Activated T-helper 1 cell treated with Interleukin-2 at 50 U/mL for 16 hours (primary cell): ENCODE measurements around the gene PSMB11.
"Not testable (repeated sequence)": the region's sequence is repeated elsewhere in the genome, so short reads cannot be mapped to it uniquely, and the experiment has no call there.

Experiments
- DNase-seq: peaks from one replicate; pipeline ENCODE4 v3.0.0-alpha.2; 2020; ENCODE audit warnings: low read depth

Gene PSMB11, protein sequence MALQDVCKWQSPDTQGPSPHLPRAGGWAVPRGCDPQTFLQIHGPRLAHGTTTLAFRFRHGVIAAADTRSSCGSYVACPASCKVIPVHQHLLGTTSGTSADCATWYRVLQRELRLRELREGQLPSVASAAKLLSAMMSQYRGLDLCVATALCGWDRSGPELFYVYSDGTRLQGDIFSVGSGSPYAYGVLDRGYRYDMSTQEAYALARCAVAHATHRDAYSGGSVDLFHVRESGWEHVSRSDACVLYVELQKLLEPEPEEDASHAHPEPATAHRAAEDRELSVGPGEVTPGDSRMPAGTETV

DNA sequence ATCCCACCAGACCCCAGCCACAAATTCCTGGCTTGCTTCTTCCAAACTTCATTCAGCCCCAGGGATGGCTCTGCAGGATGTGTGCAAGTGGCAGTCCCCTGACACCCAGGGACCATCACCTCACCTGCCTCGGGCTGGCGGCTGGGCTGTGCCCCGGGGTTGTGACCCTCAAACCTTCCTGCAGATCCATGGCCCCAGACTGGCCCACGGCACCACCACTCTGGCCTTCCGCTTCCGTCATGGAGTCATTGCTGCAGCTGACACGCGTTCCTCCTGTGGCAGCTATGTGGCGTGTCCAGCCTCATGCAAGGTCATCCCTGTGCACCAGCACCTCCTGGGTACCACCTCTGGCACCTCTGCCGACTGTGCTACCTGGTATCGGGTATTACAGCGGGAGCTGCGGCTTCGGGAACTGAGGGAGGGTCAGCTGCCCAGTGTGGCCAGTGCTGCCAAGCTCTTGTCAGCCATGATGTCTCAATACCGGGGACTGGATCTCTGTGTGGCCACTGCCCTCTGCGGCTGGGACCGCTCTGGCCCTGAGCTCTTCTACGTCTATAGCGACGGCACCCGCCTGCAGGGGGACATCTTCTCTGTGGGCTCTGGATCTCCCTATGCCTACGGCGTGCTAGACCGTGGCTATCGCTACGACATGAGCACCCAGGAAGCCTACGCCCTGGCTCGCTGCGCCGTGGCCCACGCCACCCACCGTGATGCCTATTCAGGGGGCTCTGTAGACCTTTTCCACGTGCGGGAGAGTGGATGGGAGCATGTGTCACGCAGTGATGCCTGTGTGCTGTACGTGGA, at the start of gene PSMB11:
Gene PSMB11, plus strand, starts transcription at position 51 of the 804 bp plus-strand sequence. Its CDS starts 14 bp downstream, at position 65.
- DNase-seq: no peak

DNA sequence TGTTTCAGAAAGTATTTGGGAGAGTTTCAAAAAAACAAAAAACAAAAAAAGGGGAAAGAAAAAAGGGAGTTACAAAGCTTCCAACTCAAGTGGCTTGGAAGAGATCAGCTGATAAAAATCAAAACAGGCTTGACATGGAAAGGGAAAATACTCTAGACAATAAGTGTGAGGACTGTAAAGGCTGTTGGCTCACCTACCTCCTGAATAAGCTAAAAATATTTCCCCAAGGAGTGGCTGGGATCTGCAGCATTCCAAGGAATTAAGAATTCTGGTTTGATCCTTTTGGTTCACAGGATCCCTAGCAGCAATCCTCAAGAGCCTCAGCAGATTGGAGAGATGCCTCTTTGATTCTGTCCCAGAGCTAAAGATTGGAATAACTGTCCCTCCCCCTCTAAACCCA, 48.5 kb upstream of the PSMB11 start:
- no peak for DNase-seq

DNA sequence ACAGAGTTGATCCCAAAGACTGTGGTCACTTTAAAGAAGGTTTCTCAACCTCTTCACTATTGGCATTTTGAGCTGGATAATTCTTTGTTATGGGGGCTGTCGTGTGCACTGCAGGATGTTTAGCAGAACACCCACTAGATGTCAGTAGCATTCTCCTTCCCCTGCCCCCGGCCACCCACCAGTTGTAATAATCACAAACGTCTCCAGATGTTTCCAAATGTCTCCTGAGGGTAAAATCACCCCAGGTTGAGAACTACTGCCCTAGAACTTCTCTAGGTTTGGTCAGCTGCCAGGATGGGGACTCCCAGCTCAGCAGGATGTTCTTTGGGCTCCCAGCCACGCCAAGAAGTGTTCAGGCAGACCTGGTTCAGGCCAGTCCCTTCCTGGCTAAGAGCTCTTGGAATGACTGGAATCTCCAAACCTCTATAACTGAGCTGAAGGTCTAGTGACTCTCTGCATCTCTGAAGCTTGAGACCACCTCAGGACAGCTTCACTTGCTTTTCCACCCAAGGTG, 47.2 kb upstream of the PSMB11 start:
- no peak for DNase-seq

DNA sequence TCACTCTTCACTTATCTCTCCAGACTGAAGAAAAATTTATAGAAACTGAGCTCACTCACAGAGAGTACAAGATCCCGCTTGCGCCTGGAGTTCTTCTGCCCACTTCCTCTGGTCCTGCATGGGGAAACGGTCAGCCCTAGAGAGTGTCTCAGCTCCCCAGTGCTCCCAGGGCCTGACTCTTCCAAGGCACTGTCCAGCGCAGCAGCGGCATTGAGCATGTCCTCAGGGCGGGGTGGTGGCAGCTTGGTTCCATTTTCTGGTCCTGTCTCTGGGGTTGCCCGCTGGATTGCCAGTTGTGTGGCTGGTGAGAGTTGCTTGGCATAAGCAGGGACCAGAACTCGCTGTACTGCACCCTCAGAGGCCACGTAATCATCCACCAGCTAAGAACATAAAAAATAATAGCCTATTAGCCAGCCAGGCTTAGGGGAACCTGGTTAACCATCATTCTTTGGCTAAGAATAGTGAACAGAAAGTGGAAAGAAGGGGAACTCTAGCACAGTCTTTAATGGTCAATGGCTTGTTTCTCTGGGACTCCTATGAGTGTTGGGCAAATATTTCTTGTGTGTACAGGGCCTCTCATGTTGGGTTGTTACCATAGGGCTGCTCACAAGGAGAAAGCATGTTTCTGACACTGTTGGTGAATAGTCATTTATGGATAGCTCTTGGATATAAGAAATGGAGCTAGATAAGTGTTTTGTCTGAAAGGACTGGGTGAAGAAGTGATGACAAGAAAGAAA, 46.0 kb upstream of the PSMB11 start:
- no peak for DNase-seq

DNA sequence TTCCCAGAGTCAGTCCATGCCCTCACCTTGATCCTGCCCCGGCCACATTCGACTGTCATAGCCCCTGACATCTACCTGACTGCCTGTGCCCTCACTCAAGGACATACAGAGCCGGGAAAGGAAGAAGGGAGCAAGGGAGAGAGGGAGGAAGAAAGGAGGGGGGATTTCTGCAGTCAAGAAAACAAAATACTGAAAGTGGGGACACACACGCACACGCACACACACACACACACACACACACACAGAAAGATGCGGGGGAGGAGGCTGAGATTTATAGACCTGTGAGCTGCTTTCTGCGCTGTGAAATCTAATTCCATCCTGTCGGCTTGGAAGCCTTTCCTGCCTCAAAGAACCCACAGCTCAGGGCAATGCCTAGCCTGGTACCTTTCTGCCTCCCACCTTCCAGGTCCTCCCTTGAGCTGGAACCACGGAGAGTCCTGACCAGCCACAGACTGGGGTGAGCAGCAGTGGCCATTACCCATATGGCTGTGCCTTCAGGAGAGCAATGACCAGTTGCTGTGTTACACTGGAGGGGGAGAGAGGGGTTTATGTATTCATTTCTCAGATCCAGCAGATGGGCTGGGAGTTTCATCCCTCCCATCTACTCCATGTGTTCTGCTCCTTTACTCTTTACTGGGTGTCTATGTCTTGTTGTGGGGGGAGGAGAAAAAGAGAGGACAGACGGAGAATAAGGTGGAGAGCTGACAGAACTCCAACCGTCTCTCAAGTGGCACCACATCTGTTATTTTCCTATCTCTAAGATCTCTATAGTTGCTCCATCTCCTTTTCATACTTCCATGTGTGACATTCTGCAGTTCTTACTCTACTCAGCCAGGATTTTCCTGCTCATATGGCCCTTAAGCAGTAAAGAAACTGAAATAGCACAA, 45.0 kb upstream of the PSMB11 start:
- DNase-seq: no peak

DNA sequence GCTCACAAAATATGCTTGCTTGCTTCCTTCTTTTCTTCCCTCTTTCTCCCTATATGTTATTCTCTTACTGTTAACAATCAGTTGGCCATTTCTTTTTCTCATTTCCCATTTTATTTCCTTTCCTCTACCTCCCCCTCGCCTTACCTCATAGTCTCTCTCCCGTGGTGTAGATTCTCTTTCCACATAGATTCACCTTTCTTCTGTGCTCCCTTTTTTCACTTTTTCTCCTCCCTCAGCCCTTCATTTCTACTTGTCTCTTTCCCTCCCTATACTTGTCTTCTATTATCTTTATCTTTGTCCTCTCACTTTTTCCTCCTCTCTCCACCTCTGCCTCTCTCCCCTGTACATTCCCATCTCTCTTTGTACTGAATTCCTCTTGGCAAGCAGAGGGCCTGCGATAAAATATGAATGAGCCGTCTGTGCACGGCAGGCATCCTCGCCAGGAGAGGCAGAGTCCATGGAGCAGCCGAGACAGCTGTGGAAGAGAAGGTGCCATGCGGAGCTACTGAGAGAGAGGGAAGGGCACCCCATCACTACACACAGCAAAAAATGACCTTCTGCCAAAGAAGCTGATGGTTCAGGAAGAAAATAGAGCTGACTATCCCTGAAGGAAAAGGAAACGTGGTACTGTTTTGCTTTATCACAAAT, 44.2 kb upstream of the PSMB11 start:
- no peak for DNase-seq

DNA sequence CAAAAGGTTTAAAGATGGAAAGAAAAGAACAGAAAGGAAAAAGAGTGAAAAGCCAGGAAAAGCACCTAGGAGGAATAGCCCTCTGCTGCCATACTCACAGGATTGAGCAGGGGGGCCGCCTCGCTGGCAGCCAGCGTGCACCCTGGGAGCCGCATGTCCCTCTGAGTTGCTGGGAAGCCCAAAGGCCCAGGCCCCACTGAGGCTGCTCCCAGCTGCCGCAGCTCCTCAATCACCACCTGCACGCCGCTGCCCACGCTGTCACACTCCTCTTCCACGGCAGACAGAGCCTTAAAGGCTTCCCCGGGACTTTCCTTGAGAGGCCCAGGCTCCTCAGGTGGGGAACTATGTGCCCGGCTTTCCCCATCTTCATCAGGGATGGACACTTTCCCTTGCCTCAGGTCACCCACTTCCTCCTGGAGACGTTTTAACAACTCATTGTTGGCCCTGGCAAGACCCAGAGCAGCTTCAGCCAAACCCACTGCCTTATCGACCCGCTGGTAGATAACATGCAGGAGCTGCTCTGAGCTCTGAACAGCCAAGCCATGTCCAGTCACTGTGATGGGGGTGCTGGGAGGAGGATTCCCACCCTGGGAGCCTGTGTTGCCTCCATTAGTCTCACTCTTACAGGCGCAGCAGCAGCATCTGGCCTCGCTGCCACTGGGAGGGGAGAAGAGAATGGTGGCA, 43.5 kb upstream of the PSMB11 start:
- DNase-seq: no peak

DNA sequence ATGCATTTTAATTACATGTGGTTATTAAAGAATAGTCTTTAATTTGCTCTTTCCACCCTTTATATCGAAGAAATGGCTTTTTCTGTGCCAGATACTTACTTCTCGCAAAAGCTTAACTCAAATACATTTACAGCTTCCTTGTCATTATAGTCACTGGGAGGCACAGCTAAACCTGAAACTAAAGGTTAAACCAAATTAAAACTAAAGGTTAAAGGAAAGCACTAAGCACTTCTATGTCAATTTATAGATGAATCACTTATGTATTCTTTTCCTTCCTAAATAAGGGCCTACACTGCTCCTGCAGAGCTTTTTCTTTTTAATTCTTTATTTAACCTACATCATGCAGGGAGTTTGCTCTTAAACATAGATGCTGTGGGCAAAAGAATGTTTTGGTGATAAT, 41.2 kb upstream of the PSMB11 start:
- DNase-seq: no peak

DNA sequence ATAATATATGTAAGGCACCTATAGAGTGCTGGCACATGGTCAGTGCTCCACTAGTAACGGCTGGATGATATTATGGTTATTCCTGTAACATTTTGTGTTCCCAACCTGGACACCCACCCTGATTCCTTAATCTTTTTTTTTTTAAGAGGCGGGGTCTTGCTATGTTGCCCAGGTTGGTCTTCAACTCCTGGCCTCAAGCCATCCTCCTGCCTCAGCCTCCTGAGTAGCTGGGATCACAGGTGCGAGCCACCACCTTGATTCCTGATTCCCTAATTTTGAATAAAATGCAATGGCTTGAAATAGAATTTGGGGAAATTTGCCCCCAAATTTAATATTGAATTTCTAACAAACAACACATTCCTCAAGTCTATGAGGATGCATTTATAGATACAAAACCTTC, 39.4 kb upstream of the PSMB11 start:
- no peak for DNase-seq

DNA sequence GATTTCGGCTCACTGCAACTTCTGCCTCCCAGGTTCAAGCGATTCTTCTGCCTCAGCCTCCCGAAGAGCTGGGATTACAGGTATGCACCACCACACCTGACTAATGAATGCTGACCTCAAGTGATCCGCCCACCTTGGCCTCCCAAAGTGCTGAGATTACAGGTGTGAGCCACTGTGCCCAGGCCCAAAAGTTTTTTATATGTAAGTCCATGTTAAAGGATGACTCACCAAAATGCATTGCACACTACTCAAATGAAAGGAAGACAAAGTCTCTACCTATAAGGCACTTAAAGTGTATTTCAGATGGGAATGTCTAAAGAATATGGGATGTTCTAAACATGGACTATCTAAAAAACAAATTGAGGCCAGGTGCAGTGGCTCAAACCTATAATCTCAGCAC, 37.7 kb upstream of the PSMB11 start:
- DNase-seq: not testable (repeated sequence)

DNA sequence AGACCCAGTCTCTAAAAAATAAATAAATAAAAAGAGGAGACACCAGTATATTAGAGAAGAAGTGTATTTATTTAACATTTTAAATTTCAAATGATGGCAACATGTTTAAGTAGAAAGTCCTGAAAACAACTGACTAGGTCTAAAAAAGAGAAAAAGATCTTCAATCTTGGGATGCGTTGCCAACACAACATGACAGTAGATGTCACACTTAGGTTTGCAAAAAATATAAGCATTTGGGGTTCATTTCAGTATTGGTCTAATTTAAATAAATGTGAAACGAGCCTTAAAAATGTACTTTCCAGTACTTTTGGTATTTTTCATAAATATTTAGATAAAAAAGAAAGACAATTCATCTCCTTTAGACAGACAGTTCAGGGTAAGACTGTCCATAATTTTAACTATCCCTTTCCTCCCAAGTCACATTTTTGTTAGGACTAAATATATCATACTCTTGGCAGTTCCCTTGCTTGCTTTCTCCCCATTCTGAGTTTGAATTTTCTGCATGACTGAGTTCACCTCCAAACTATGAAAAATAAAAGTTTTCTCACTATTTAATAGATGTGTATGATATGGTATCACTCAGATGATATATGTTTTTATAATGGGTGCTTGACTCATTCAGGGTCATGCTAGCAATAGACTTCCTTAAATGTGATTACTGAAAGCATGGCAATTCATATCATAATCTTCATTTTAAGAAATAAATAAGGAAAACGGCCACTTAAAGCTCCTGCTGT, 36.4 kb upstream of the PSMB11 start:
- DNase-seq: no peak

DNA sequence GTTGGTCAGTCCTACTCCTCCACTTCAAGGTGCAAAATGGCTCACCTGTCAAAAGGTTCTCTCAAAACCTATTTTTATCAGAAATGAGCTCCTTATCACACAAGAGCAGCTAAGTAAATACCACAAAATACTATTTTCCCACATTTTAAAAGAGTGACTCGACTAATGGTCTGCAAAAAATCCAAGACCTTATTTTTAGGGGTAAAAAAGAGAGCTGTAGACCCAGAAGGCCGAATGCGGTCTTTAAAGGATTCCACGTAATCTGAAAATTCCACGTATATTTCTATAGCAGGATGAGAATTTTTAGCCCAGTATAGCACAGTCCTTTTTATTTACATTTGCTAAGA, 35.9 kb upstream of the PSMB11 start:
- DNase-seq: no peak

DNA sequence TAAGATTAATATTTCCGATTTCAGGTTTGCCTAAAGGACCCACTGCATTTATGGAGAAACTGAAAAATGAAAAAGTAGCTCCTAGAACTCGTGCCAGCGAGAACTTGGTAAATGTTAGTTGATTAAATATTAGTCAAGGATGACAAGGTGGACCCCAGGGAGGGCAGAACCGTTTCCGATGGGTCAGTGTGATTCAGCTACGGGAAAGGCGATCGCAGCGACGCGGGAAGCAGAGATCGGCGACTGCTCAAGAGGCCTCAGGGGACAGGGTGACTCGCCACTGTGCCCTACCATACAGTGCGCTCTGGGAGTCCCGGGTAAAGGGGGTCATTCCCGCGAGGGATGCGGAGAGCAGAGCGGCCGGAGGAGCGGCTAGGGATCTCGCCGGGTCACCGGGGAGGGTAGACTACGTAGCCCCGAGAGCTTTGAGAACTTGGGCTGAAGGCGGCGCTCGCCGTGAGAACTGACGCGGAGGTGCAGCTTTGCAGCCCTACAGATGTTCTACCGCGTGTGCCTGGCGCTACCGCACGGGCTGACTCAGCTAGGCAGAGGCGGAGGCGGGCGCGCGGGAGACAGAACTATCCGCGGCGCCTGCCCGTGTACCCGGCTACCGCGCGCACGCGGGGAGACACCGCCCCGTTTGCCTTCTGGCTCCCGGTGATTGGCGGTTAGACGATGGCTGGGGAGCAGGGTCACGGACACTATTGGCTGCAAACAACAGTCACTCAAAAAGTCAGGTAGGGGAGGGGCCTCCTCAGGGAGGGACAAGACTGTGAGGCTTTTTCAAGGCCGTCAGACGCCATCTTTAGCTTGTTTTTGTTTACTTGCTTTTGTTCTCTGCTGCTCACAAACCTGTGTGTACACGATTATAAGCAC, 35.2 kb upstream of the PSMB11 start:
- peak; percentile 94 for DNase-seq

DNA sequence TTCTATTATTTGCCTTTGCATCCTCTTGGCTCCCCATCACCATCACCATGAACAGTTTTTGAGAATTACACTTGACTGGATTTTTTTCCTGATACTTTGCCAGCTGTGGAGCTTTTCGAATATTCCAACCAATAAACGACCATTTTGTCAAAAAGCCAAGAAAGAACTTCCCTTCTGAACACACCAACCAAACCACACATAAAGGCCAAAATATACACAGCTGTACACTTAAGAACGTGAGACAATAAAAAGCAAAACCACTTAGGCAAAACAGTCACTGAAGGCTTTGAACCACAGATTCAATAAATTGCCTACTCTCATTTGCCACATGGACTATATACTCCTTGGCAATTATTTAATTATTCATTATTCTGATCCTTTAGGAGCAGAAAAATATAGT, 33.2 kb upstream of the PSMB11 start:
- DNase-seq: no peak

DNA sequence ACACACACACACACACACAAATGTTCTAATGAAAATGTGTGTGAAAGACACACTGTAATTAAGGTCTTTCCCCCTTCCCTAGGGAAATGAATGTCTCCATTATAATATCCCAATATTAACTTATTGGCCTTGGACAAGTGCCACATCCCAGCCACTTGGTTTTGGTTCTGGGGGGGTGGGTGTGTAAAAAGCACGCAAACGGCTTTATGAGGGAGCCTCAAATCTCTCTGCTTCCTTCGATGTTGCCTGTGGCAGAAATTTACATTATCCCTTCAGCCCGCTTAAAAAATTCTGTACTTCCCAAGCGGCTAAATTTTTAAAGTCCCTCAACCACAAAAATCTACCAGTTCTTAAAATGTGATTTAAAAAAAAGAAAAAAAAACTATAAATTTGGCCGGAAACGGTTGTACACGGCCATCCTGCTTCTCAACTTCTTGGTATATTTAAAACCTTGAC, 32.5 kb upstream of the PSMB11 start:
- DNase-seq: no peak

DNA sequence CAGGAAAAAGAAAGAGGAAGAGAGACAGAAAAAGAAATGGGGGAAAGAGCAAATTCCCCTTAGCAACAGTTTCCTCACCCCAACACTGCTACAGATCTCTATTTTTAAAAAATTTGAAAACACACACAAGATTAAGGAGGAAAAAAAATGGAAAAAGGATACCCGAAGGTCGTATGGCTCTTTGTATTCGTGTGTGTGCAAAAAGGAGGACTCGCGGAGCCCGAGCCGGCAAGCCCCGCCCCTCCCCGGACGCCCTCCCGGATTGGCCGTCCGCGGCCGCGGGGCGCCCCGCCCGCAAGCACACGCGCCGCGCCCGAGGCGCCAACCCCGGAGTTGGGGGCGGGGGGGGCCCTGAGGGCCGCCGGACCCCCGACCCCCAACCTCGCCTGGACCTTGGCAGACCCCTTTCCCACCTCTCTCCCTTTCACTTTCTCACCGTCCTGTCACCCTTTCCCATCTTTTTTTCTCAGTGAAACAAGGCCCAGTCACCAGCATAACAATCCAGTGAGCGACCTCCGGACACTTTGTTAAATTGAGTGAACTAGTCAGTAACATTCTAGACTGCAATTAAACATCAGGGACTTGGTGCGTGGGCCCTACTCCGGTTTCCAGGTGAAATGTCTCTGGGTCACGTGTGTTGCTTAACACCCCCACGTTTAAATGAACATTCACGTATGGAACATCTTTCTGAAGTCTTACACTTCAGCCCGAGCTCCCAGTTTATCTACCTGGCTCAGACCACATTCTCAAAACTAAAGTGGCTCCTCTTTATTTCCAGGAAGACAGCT, 31.9 kb upstream of the PSMB11 start, which contains the start of gene C14orf93:
Gene C14orf93, minus strand, starts transcription at position 205 of the 788 bp plus-strand sequence. CDS start 11,120 bp downstream, outside the sequence.
- DNase-seq: peak; percentile 69

DNA sequence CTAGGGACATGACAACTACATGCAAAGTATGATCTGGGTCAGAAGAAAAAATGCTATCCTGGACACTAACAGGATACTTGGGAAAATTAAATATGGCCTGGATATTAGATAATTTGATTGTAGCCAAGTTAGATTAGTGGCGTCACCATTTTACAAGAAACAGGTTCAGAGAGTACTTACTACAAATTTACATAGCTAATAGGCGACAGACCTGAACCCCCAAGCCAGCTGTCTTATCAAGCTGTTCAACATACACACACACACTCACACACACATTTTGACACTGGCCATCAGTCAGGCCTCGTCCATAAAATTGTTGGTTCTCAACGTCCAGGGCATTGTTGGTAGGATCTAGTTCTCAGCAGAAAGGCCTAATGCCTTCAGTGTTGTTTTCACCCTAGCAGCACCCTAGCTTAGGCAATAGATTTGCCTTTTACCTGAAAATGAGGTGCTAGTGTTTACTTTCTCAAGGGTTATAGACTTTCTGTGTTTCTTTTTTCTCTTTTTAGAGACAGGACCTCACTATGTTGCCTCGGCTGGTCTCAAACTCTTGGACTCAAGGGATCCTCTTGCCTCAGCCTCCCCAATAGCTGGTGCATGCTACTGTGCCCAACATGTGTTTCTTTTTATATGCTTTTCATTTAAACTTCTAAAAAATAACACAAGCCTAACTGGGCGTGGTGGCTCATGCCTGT, 28.8 kb upstream of the PSMB11 start:
- DNase-seq: no peak
